HG03039 (cell line): ENCODE results near the gene DRD3.

Source experiments
- ATAC-seq: cut with Tn5 transposase; IDR thresholded peaks from one replicate; pipeline ENCODE4 v1.9.1; 2021; ENCODE audit warnings: mild to moderate bottlenecking, moderate library complexity; ENCODE audit not compliant: unreplicated experiment

DRD3 gene

GRCh38 chr3:114186501-114186900, 7.6 kb upstream of the DRD3 start:
- ATAC-seq: no peak

GRCh38 chr3:114179575-114179974, 723 bp upstream of the DRD3 start:
- no peak for ATAC-seq

GRCh38 chr3:114176890-114177289, 2.0 kb downstream of the DRD3 start:
- no peak for ATAC-seq

- ATAC-seq: no peak
Observed at GRCh38 chr3:114176487-114176886, 2.4 kb downstream of the DRD3 start.

- no peak for ATAC-seq
Observed at GRCh38 chr3:114175204-114175987, 3.5 kb downstream of the DRD3 start.

- no peak for ATAC-seq
Observed at GRCh38 chr3:114171677-114172076, 7.2 kb downstream of the DRD3 start.

GRCh38 chr3:114168150-114168549, 10.7 kb downstream of the DRD3 start:
- ATAC-seq: no peak

GRCh38 chr3:114157321-114157720, 21.5 kb downstream of the DRD3 start:
- no peak for ATAC-seq

GRCh38 chr3:114155370-114155821, 23.5 kb downstream of the DRD3 start:
- no peak for ATAC-seq

- no peak for ATAC-seq
Observed at GRCh38 chr3:114154321-114154821, 24.5 kb downstream of the DRD3 start.

- ATAC-seq: peak; percentile 84
Observed at GRCh38 chr3:114152519-114153151, 26.2 kb downstream of the DRD3 start.

- no peak for ATAC-seq
Observed at GRCh38 chr3:114151091-114151490, 27.8 kb downstream of the DRD3 start.

GRCh38 chr3:114147251-114147650, 31.6 kb downstream of the DRD3 start:
- no peak for ATAC-seq

- peak; percentile 80 for ATAC-seq
Observed at GRCh38 chr3:114144909-114145688, 33.8 kb downstream of the DRD3 start.

- ATAC-seq: no peak
Observed at GRCh38 chr3:114143817-114144216, 35.0 kb downstream of the DRD3 start.

GRCh38 chr3:114139836-114140235, 39.0 kb downstream of the DRD3 start:
- ATAC-seq: no peak

GRCh38 chr3:114133947-114134346, 44.9 kb downstream of the DRD3 start:
- ATAC-seq: no peak

GRCh38 chr3:114132500-114132899, 46.4 kb downstream of the DRD3 start:
- no peak for ATAC-seq

- ATAC-seq: no peak
Observed at GRCh38 chr3:114128826-114129225, 50.0 kb downstream of the DRD3 start.

GRCh38 chr3:114128231-114128630, 50.6 kb downstream of the DRD3 start:
- ATAC-seq: no peak

GRCh38 chr3:114127517-114127916, 51.3 kb downstream of the DRD3 start:
- no peak for ATAC-seq
